NOMO-1 treated with DMSO at 0.1 percent for 48 hours (cell line): Measurements from ENCODE around the gene HS3ST4.
"Not testable (repeated sequence)": the region's sequence is repeated elsewhere in the genome, so short reads cannot be mapped to it uniquely, and the experiment has no call there.

ENCODE experiments used
- DNase-seq: peaks from one replicate; lab custom pipeline; 2025; ENCODE audit not compliant: unreplicated experiment; lab: John Stamatoyannopoulos, UW

The HS3ST4 gene

GRCh38 chr16:25977121-25977520 is 285.4 kb downstream of the HS3ST4 start:
- no peak for DNase-seq

DNA sequence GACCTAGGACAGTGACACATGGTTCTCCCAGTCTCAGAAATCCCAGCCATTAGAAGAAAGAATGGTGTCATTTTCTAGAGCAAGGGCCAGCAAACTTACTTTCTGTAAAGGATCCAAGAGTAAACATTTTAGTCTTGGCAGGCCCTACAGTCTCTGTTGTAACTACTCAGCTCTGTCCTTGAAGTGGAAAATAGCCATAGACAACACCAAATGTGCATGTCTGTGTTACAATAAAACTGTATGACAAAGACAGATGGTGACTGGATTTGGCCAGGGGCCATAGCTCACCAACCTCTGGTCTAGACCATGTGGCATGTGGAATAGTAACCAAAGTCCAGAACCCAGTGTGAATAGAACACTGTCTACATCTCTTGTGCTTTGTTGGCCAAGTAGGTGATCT is 286.5 kb downstream of the HS3ST4 start:
- DNase-seq = no peak

GRCh38 chr16:25988084-25988483 is 296.3 kb downstream of the HS3ST4 start:
- DNase-seq = no peak

DNA sequence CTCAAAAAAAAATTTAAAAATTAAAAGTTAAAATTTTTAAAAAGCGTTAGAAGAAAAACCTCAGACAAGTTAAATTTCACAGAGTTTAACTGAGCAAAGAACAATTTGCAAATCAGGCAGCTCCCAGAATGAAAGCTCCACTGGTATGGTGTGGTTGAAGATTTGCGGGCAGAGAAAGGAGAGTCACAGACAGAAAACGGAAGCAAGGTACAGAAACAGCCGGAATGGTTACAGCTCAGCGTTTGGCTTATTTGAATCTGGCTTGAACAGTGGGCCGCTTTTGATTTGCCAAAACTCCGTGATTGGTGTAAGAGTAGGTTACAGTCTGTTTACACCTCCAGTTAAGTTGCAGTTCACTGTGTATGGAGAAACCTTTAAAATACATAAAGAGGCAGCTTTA is 297.1 kb downstream of the HS3ST4 start:
- no peak for DNase-seq

GRCh38 chr16:25996052-25996451 is 304.3 kb downstream of the HS3ST4 start:
- no peak for DNase-seq

GRCh38 chr16:26005336-26005735 is 313.6 kb downstream of the HS3ST4 start:
- no peak for DNase-seq

DNA sequence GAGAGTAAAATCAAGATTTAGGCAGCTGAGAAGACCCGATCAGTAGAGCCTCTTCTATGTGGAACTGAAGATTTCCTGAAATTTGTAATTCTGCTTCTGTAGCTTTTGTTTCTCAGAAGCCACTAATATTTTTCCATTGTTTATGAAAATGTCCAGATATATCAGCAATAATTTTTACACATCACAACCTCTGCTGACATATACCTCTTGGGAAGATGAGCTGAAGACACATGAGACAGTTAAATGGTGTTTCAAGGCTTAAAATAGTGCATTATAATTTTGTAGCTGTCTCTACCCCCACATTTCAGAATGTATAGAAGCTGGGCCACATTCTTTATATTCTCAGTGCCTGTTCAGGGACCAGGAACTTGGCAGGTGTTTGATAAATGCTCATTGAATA is 320.6 kb downstream of the HS3ST4 start:
- no peak for DNase-seq

DNA sequence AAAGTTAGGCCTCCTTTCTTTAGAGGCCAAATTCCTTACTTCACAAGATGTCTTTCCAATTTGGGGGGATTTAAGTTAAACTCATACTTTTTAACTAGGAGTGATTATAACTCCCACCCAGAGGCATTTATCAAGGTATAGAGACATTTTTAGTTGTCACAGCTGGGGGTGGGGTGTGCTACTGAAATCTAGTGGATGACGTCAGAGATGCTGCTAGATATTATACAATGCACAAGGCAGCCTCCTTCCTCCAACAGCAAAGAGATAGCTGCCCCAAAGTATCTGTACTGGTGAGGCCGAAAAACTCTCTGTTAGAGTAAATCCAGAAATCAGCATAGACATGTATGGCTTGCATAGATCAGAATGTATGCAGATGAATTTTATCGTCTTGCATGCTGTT is 324.0 kb downstream of the HS3ST4 start:
- DNase-seq = no peak

GRCh38 chr16:26016989-26017388 is 325.2 kb downstream of the HS3ST4 start:
- no peak for DNase-seq

GRCh38 chr16:26019381-26020242 is 327.9 kb downstream of the HS3ST4 start:
- DNase-seq = no peak

GRCh38 chr16:26026709-26027450 is 335.1 kb downstream of the HS3ST4 start:
- DNase-seq = no peak

GRCh38 chr16:26031286-26031685 is 339.5 kb downstream of the HS3ST4 start:
- no peak for DNase-seq

DNA sequence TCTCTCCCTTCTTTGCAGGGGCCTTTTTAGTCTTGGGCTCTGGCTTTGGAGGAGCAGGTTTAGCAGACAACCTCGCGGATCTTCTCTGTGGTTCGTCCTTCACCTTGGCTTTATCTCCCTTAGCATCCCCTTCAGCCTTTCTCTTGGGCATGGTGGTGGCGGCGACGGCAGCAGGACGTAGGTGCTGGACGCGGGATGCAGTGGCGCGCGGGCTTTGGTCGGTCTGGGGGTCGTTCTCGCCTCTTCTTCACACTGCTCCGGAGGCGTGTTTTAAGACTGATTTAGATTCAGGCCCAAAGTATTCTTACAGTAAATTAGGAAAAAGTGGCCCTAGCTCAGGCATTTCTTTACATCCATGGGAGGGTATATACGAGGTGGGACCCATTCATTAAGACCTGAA is 340.9 kb downstream of the HS3ST4 start:
- not testable (repeated sequence) for DNase-seq

DNA sequence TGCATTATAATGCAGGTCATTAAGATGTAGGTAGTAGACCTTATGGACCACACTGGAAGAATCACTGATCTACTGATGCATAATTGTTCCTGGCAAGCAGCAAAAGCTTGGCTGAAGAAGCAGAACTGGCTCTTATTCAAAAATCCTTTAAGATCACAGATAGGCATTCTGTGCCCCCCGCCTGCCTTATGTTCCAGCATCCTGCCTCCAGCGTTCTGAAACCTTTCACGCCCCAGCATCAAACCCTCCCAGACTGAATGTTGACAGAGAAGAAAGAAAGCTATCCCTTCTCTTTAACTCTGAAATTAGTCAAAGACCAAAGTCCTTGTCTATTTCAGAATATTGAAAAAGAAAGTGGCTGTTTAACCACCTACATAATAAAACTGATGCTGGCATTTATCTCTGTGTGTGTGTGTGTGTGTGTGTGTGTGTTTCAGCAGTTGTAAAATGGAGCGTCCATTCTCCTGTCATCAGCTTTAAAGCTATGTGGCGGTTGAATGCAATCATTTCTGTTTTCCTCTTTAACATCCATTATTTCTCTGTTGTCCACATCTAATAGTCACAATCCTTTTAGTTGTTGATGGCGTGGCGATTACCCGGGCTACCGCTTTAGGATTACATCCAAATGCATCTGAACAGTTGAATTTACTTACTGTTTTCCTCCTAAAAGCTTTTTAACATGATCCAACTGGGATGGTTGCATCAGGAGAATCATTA is 350.4 kb downstream of the HS3ST4 start:
- DNase-seq = no peak

GRCh38 chr16:26050472-26050871 is 358.7 kb downstream of the HS3ST4 start:
- no peak for DNase-seq

DNA sequence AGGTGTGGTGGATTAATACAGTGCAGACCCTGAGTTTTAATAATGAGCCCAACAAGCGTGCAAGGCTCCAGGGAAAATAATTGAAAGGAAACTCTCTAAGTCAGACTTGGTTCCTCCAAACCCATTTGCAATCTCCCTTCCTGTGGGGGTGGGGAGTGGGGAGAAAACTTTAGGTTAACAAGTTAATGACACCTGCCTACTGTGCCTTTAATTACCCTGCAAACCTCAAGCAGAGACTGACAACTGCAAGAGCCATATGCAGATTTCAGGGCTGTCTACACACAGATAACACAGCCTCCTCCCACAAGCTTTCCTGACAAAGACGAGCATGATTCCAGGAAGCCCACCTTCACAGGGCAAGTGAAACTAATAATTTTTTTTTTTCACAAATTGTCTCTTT is 359.3 kb downstream of the HS3ST4 start:
- no peak for DNase-seq

GRCh38 chr16:26053889-26054288 is 362.1 kb downstream of the HS3ST4 start:
- no peak for DNase-seq

DNA sequence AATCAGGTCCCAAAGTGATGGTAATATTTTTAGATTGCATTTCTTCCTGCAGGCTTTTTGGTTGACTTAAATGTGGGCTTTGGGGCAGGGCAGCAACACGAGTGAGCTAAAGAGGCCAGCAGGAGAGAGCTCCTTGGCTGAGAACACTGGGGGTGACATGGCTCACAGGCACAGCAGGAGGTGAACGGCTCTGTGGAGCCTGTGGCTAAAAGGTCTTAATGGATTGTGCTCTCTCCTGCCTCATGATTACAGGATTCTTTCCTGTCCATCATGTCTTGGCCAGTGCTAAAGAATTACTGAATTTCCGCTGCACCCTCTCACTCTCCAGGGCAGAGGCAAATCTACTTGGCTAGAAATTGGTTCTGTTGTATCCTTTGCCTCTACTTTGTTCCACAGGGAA is 366.6 kb downstream of the HS3ST4 start:
- DNase-seq = no peak

DNA sequence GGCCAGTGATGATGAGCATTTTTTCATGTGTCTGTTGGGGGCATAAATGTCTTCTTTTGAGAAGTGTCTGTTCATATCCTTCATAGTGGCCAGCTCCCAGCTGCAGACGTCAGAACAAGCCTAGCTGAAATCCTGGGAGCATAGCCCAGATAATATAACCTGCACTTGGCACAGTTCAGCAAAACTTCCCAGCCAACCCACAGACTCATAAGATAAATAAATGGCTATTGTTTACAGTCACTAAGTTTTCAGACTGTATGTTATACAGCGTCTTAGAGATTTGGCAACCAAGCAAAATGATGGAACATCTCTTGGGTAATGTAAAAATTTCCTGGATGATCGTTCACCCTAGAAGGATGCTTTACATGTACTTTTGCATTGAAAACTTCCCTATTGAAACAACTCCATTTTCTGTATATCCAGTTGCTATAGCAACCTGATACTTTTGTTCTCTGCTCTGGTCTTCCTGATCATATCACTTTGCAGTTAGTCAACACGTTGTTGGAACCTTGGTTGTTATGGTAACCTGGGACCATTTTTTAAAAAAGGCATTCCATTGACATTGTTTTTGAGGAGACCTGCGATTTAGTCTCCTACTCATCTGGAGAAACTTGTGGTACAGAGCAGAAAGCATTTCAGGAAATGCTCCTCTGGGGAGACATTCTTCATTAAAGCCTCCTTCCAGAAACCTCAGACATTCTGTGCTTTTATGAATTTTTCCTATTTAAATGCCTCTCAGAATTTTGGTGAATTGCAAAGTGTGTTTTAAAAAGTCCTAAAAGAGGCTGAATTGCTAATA is 378.7 kb downstream of the HS3ST4 start:
- no peak for DNase-seq

- no peak for DNase-seq
Observed at GRCh38 chr16:26071101-26071866, 379.5 kb downstream of the HS3ST4 start.
